ENCODE measurements around the gene RASSF5. TPM values are rescaled to one million over a fixed set of nuclear protein-coding genes. Genes with fewer than 3 reads are reported as not detected.

Gene RASSF5
- total RNA-seq, 1 experiment from 2014 or later, result 6.1 TPM

DNA sequence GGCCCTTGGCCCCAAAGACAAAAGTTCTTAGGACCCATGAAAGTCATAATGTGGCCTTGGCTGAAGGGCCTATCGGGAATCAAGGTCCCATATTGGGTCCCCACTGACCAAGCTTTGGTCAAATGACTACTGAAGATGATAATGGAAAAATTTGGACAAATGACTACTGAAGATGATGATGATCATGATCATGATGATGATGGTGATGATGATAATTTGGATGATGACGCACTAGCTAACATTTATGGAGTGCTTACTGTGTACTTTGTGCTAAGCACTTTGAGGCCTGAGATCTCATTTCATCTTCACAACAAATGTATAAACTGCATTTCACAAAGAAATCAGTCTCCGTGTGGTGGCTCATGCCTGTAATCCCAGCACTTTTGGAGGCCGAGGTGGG, 65.5 kb downstream of the RASSF5 start:
- TF ChIP-seq, protein P1, sequence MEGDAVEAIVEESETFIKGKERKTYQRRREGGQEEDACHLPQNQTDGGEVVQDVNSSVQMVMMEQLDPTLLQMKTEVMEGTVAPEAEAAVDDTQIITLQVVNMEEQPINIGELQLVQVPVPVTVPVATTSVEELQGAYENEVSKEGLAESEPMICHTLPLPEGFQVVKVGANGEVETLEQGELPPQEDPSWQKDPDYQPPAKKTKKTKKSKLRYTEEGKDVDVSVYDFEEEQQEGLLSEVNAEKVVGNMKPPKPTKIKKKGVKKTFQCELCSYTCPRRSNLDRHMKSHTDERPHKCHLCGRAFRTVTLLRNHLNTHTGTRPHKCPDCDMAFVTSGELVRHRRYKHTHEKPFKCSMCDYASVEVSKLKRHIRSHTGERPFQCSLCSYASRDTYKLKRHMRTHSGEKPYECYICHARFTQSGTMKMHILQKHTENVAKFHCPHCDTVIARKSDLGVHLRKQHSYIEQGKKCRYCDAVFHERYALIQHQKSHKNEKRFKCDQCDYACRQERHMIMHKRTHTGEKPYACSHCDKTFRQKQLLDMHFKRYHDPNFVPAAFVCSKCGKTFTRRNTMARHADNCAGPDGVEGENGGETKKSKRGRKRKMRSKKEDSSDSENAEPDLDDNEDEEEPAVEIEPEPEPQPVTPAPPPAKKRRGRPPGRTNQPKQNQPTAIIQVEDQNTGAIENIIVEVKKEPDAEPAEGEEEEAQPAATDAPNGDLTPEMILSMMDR (IDR thresholded peaks at IDR 0.05; ENCODE audit: unreplicated experiment), result no peak
- H3K27ac Mint-ChIP-seq (ENCODE audit: unreplicated experiment), result no peak overlapping the region
- H3K4me1 Mint-ChIP-seq (ENCODE audit: low read depth, unreplicated experiment), result no peaks in the 10 kb centered on the region
- BruUV-seq (replicated peaks), result no TSS peak
- H3K36me3 Mint-ChIP-seq (ENCODE audit: insufficient read depth, unreplicated experiment), result no peaks in the 10 kb centered on the region
- intact Hi-C loops (cut with micrococcal nuclease; ENCODE audit: unreplicated experiment), result no loop called here
- H3K4me3 Mint-ChIP-seq (ENCODE audit: low read depth, unreplicated experiment), result no peak overlapping the region
- no peaks in the 10 kb centered on the region for H3K27me3 Mint-ChIP-seq (ENCODE audit: unreplicated experiment)
- DNase-seq, result no peak
- no peaks in the 10 kb centered on the region for H3K9me3 Mint-ChIP-seq (ENCODE audit: low read depth, unreplicated experiment)
- CTCF ChIA-PET, result no interaction called here

DNA sequence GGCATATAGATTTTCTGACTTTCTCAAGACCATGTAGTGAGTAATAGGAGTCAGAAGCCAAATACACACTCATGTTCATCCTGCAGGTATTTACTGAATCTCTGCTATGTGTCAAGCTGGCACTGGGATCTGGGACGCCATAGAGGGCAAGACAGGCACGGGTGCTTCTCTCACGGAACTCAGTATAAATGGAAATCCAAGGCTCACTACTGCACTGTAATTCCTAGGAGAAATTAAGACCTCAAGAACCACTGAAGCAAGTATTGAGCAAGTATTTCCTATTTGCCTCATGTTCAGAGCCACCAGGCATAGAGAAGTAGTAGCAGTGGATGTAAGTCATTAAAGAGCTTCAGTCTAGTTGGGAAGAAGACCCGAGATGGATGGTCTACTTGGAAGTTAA, 66.0 kb downstream of the RASSF5 start:
- Mint-ChIP-seq H3K27me3 (ENCODE audit: unreplicated experiment) (no peaks in the 10 kb centered on the region), H3K4me1 (ENCODE audit: low read depth, unreplicated experiment) (no peaks in the 10 kb centered on the region), H3K27ac (ENCODE audit: unreplicated experiment) (no peak overlapping the region), H3K36me3 (ENCODE audit: insufficient read depth, unreplicated experiment) (no peaks in the 10 kb centered on the region), H3K4me3 (ENCODE audit: low read depth, unreplicated experiment) (no peak overlapping the region), H3K9me3 (ENCODE audit: low read depth, unreplicated experiment) (no peaks in the 10 kb centered on the region)
- CTCF ChIA-PET, result no interaction called here
- no peak for DNase-seq
- intact Hi-C loops (cut with micrococcal nuclease; ENCODE audit: unreplicated experiment), result no loop called here
- TF ChIP-seq, protein P1 (IDR thresholded peaks at IDR 0.05; ENCODE audit: unreplicated experiment), result no peak
- no TSS peak for BruUV-seq (replicated peaks)

DNA sequence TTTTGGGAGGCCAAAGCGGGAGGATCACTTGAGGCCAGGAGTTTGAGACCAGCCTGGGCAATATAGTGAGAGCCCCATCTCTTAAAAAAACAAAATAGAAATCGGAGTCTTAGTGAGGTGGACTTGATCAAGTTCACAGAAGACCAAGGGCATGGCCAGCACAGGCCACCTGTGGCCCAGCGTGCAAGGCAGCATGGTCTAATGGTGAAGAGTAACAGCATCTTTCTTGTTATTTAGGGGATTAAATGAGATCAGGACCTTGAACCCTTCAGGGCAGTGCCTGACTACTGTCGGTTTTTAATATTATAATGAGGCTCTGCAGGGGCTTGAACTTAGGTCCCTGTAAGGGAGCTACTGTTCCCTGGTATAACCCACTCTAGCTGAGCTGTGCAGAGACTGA, 66.4 kb downstream of the RASSF5 start:
- DNase-seq, result no peak
- no peak overlapping the region for H3K27ac Mint-ChIP-seq (ENCODE audit: unreplicated experiment)
- no peaks in the 10 kb centered on the region for H3K27me3 Mint-ChIP-seq (ENCODE audit: unreplicated experiment)
- BruUV-seq (replicated peaks), result no TSS peak
- intact Hi-C loops (cut with micrococcal nuclease; ENCODE audit: unreplicated experiment), result no loop called here
- H3K4me3 Mint-ChIP-seq (ENCODE audit: low read depth, unreplicated experiment), result no peak overlapping the region
- no peaks in the 10 kb centered on the region for H3K9me3 Mint-ChIP-seq (ENCODE audit: low read depth, unreplicated experiment)
- TF ChIP-seq, protein P1 (IDR thresholded peaks at IDR 0.05; ENCODE audit: unreplicated experiment), result no peak
- no peaks in the 10 kb centered on the region for H3K36me3 Mint-ChIP-seq (ENCODE audit: insufficient read depth, unreplicated experiment)
- no peaks in the 10 kb centered on the region for H3K4me1 Mint-ChIP-seq (ENCODE audit: low read depth, unreplicated experiment)
- CTCF ChIA-PET, result interaction anchor here (0.5 kb wide), 1 partner anchor 289 kb away, joined by 3 read pairs; no protein-coding TSS in a partner anchor

DNA sequence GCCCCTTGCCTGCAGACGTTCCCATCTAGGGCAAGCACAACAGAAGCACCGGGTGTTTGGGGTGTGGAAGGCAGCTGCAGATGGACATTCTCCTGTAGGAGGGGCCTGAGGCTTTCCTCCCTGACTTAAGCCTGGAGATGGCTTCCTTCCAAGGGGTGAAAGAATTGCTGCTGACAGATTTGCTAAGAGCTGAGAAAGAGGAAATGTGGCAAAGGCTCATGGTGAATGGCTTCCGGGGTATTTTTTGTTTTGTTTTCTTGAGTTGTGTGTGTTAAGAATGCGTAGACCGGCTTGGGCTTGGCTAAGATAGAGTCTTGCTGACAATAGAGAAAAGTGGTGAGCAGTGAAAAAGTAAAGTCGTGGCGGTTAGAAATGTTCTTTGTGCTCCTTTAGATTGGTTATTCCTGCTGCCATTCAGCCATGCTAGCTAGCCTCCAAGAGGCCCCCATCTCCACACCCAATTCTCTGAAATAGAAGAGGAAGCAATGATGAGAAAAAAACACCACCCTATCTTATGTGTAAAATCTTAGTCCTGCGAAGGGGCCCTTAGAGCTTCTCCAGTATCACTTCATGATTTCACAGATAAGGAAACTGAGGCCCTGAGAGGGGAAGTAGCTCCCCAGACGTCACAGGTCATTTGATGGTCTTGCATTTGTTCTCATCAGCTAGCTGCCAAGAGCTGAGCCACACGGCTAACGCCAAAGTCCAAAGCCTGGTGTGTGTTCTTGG, 68.0 kb downstream of the RASSF5 start:
- BruUV-seq (replicated peaks), result no TSS peak
- DNase-seq, result no peak
- CTCF ChIA-PET, result no interaction called here
- intact Hi-C loops (cut with micrococcal nuclease; ENCODE audit: unreplicated experiment), result no loop called here
- Mint-ChIP-seq H3K27me3 (ENCODE audit: unreplicated experiment) (no peaks in the 10 kb centered on the region), H3K4me1 (ENCODE audit: low read depth, unreplicated experiment) (no peaks in the 10 kb centered on the region), H3K36me3 (ENCODE audit: insufficient read depth, unreplicated experiment) (no peaks in the 10 kb centered on the region), H3K4me3 (ENCODE audit: low read depth, unreplicated experiment) (no peak overlapping the region), H3K27ac (ENCODE audit: unreplicated experiment) (no peak overlapping the region), H3K9me3 (ENCODE audit: low read depth, unreplicated experiment) (no peaks in the 10 kb centered on the region)
- TF ChIP-seq, protein P1 (IDR thresholded peaks at IDR 0.05; ENCODE audit: unreplicated experiment), result no peak

Measured in Calu3 (cell line).